ENCODE data around the gene HBA1.
"Not testable (repeated sequence)": the region's sequence is repeated elsewhere in the genome, so short reads cannot be mapped to it uniquely, and the experiment has no call there.

Gene HBA1

GRCh38 chr16:176477-177382 lies at the start of gene HBA1:
Gene HBA1, plus strand, starts transcription at chr16:176680. Its CDS starts 37 bp downstream, at chr16:176717.
- peak; percentile 16 for DNase-seq

GRCh38 chr16:129075-129474 lies 47.4 kb upstream of the HBA1 start:
- no peak for DNase-seq

GRCh38 chr16:130533-131173 lies 45.8 kb upstream of the HBA1 start:
- DNase-seq: no peak

DNA sequence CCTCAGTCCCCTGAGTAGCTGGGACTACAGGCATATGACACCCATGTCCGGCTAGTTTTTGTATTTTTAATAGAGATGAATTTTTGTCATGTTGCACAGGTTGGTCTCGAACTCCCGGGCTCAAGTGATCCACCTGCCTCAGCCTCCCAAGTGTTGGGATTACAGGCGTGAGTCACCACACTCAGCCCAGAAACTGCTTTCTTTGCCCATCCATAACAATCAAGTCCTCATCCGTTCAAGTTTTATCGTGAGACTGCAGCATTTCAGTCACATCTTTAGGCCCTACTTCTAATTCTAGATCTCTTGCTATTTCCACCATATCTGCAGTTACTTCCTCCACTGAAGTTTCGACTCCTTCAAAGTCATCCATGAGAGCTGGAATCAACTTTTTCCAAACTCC lies 44.4 kb upstream of the HBA1 start:
- DNase-seq: no peak

DNA sequence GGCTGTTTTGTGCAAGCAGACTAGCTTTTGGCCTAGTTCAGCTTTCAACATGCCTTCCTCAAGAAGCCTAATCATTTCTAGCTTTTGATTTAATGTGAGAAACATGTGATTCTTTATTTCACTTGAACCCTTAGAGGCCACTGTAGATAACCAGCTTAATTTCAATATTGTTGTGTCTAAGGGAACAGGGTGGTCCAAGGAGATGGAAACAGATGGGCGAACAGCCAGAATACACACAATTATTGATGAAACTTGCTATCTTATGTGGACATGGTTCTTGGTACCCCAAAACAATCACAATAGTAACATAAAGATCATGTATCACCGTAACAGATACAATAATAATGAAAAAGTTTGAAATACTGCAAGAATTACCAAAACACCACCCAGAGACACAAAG lies 42.8 kb upstream of the HBA1 start:
- no peak for DNase-seq

DNA sequence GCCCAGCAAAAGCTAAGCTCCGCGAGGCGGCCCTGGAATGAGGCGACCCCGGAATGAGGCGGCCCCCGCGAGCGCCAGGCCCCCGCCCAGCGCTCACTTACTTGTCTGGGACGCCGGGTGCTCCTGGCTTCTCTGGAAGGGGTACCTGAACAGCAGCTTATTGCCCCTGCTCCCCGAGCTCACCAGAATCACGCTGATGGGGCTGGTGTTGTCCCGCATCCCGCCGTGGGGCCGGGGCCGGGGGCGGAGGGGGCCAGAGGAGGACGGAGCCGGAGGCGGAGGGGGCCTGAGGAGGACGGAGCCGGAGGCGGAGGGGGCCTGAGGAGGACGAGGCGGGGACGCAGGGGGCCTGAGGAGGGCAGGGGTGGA lies 38.4 kb upstream of the HBA1 start:
- DNase-seq: peak; percentile 15

DNA sequence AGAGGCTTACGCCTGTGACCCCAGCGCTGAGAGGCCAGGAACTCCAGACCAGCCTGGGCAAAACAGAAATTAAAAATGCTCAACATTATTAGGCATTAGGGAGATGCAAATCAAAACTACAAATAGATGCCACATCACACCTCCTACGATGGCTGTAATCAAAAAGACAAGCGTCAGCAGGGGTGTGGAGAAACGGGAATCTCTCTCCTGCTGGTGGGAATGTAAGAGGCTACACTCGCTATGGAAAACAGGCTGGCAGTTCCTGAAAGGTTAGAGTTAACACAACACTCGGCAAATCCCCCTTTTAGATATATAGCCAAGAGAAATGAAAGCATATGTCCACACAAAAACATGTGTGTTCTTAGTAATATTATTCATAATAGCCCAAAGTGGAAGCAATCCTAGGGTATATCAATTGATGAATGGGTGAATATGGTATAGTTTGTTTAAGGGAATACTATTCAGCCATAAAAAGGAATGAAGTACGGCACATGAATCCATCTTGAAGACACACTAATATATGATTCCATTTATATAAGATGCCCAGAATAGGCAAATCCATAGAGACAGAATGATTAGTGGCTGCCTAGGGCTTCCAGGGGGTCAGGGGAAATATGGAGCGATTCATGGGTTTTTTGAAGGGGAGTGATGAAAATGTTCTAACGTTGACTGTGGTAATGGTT lies 36.2 kb upstream of the HBA1 start:
- DNase-seq: no peak

GRCh38 chr16:142405-142967 lies 34.0 kb upstream of the HBA1 start:
- no peak for DNase-seq

DNA sequence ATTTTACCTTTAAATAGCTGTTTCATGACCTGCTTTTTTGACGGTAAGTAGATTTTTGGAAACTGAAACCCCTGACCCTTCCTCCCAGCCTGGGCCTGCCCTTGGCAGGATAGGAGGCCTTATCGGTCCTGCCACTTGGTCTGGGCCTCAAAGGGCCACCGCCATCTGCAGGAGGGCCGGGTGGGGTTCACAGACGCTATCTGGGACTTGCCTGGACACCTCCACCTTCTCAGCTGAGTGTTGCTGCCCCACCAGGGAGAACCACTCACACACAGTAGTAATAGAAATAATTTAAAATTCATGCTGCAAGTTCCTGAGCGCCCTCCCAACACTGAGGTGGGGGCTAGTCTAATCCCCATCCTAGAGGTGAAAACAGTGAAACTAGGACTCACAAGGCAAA lies 33.4 kb upstream of the HBA1 start:
- no peak for DNase-seq

- no peak for DNase-seq
Observed at GRCh38 chr16:143456-143855, 33.0 kb upstream of the HBA1 start.

DNA sequence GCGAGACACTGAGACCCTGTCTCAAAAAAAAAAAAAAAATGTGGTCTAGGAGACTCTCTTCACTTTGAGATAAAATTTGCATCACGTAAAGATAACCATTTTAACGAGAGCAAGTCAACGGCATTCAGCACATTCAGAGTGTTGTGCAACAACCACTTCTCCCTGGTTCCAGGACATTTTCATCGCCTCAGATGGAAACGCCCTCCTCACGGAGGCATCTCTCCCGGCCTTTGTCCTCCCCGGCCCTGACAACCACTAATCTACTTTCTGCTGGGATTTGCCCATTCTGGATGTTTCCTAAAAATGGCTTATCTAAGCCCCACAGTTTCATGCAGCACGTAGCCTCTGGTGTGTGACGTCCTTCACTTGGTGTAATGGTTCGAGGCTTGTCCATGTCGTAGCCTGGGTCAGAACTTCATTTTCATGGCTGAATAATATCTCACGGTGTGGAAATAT lies 31.7 kb upstream of the HBA1 start:
- no peak for DNase-seq

- no peak for DNase-seq
Observed at GRCh38 chr16:146646-147045, 29.8 kb upstream of the HBA1 start.

DNA sequence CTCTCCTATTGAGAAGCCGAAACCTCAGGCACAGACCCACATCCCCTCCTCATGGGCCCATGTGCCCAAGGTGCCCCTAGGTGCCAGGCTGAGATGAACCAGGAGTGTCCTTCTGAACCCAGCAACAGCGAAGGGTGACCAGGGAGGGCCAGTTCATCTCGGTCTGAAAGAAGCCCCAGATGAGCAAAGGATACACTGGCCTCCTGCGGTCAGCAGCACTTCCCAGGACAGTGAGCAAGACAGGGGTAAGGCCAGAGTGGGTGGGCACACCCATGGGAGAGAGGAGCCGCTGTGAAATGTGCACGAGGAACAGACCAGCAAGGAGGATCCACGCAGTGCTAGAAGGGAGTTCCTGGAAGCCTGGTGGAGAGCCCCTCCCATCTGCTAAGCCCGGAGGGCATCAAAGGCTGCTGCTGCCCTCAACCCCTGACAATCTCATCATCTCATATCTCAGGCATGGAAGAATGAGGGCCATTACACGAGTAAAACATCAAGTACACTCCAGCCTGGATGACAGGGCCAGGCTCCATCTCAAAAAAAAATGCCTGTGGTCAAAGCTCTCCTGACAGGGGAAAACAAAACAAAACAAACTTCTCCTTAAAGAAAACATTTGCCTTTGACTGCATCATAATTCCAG lies 27.3 kb upstream of the HBA1 start:
- DNase-seq: no peak

- no peak for DNase-seq
Observed at GRCh38 chr16:152141-153128, 24.0 kb upstream of the HBA1 start, which contains the start of gene HBZ. Gene HBZ, plus strand, starts transcription at chr16:152644. Its CDS starts 266 bp downstream, at chr16:152910.

DNA sequence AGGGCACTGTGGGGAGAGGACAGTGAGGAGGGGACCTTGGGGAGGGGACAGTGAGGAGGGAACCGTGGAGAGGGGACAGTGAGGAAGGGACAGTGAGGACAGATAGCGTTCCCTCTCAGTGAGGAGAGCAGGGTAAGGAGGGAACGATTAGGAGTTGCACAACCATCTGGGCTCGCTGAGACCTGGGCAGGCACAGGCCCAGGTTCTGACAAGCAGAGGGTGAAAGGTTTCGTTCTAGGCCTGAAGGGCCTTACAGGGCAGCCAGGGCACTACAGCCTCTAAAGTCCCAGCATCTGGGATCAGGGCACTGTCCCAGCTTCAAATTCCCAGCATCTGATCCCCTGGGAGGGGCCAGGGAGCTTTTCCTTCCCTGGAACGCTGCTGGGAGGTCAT lies 23.4 kb upstream of the HBA1 start:
- DNase-seq: not testable (repeated sequence)

GRCh38 chr16:153550-154216 lies 22.8 kb upstream of the HBA1 start:
- not testable (repeated sequence) for DNase-seq

- DNase-seq: no peak
Observed at GRCh38 chr16:154217-155030, 22.1 kb upstream of the HBA1 start.

- DNase-seq: no peak
Observed at GRCh38 chr16:155031-155398, 21.5 kb upstream of the HBA1 start.

- DNase-seq: no peak
Observed at GRCh38 chr16:159136-159849, 17.2 kb upstream of the HBA1 start.

All from CD4-positive, alpha-beta T cell treated with Interleukin-21 for 1 hour (primary cell).